Astrocyte (in vitro differentiated cells and primary cell): Measurements from ENCODE around the gene CPNE6. TPM values are rescaled to one million over a fixed set of nuclear protein-coding genes. Genes with fewer than 3 reads are reported as not detected.

Experiments
- DNase-seq: peaks from one replicate; pipeline ENCODE4 v3.0.0-alpha.2; 2010; ENCODE audit warnings: low read depth
- FAIRE-seq: peaks from 2 replicates; lab custom pipeline; 2011; peaks lifted over from hg19 to GRCh38; lab: Jason Lieb, UNC
- H2AFZ ChIP-seq: 2 replicates; pipeline ENCODE4 v1.6.0; 2012; ENCODE audit warnings: low read depth, low read length, inconsistent platforms
- H3K27ac ChIP-seq: 2 replicates; pipeline ENCODE4 v1.5.1; 2011; ENCODE audit warnings: low read depth, low read length, inconsistent platforms
- H3K27me3 ChIP-seq: 2 replicates; pipeline ENCODE4 v1.6.0; 2011; ENCODE audit warnings: low read length, inconsistent platforms; ENCODE audit not compliant: insufficient read depth
- H3K36me3 ChIP-seq: 2 replicates; pipeline ENCODE4 v1.5.1; 2011; ENCODE audit warnings: low read length, inconsistent platforms; ENCODE audit not compliant: insufficient read depth
- H3K4me1 ChIP-seq: 2 replicates; pipeline ENCODE4 v1.5.1; 2011; ENCODE audit warnings: low read length, inconsistent platforms; ENCODE audit not compliant: insufficient read depth
- H3K4me2 ChIP-seq: 2 replicates; pipeline ENCODE4 v1.6.0; 2012; ENCODE audit warnings: low read length, inconsistent platforms
- H3K4me3 ChIP-seq: 2 replicates; pipeline ENCODE4 v1.5.1; 2011; ENCODE audit warnings: low read depth, mild to moderate bottlenecking, low read length, inconsistent platforms; ENCODE audit not compliant: insufficient read depth
- H3K79me2 ChIP-seq: 2 replicates; pipeline ENCODE4 v1.6.0; 2012; ENCODE audit warnings: mild to moderate bottlenecking, low read length, inconsistent platforms; ENCODE audit not compliant: insufficient read depth
- H3K9ac ChIP-seq: 2 replicates; pipeline ENCODE4 v1.6.0; 2012; ENCODE audit warnings: mild to moderate bottlenecking, low read length, inconsistent platforms
- H3K9me3 ChIP-seq: 2 replicates; pipeline ENCODE4 v1.5.1; 2012; ENCODE audit warnings: low read depth, mild to moderate bottlenecking, low read length, inconsistent platforms; ENCODE audit not compliant: insufficient read depth
- H4K20me1 ChIP-seq: 2 replicates; pipeline ENCODE4 v1.6.0; 2012; ENCODE audit warnings: low read length, inconsistent platforms; ENCODE audit not compliant: insufficient read depth
- H3K27ac Mint-ChIP-seq: one replicate; pipeline ENCODE4 v1.8.0; 2021; ENCODE audit warnings: mild to moderate bottlenecking, mixed read lengths; ENCODE audit not compliant: unreplicated experiment
- H3K27me3 Mint-ChIP-seq: one replicate; pipeline ENCODE4 v1.8.0; 2021; ENCODE audit warnings: low read depth, mixed read lengths; ENCODE audit not compliant: unreplicated experiment
- H3K36me3 Mint-ChIP-seq: one replicate; pipeline ENCODE4 v1.8.0; 2021; ENCODE audit warnings: low read depth, mixed read lengths; ENCODE audit not compliant: unreplicated experiment
- H3K4me1 Mint-ChIP-seq: one replicate; pipeline ENCODE4 v1.8.0; 2021; ENCODE audit warnings: low read depth, mixed read lengths; ENCODE audit not compliant: unreplicated experiment
- H3K4me3 Mint-ChIP-seq: one replicate; pipeline ENCODE4 v1.8.0; 2021; ENCODE audit warnings: mild to moderate bottlenecking, moderate library complexity, mixed read lengths; ENCODE audit not compliant: unreplicated experiment
- H3K9me3 Mint-ChIP-seq: one replicate; pipeline ENCODE4 v1.8.0; 2021; ENCODE audit warnings: mild to moderate bottlenecking, mixed read lengths; ENCODE audit not compliant: unreplicated experiment
- CTCF ChIP-seq: IDR thresholded peaks from 2 replicates; pipeline ENCODE4 v1.5.1; 2011; ENCODE audit warnings: low read depth, mild to moderate bottlenecking, inconsistent platforms, low read length, moderate library complexity; ENCODE audit not compliant: insufficient read depth
- EZH2 ChIP-seq: IDR thresholded peaks from 2 replicates; pipeline ENCODE4 v1.6.1; 2012; ENCODE audit warnings: mild to moderate bottlenecking, low read length, inconsistent platforms; ENCODE audit not compliant: insufficient read depth
- total RNA-seq: library from RNA; stranded (reverse); gene quantifications from 2 replicates; pipeline ENCODE4 v1.2.1, GENCODE V29; 2021

The CPNE6 gene
- total RNA-seq, 1 donor from 2014 or later, result not detected

GRCh38 chr14:24078146-24078545 is 6.8 kb downstream of the CPNE6 start:
- Histone ChIP-seq H4K20me1 (no peaks in the 10 kb centered on the region), H3K79me2 (no peaks in the 10 kb centered on the region), H3K4me2 (no peak overlapping the region), H3K4me1 (peaks cover 10% of the 10 kb centered on the region), H3K9ac (no peak overlapping the region), H2AFZ (no peak overlapping the region), H3K4me3 (no peak overlapping the region), H3K27me3 (peaks cover 31% of the 10 kb centered on the region), H3K27ac (no peak overlapping the region), H3K9me3 (no peaks in the 10 kb centered on the region), H3K36me3 (no peaks in the 10 kb centered on the region)
- H3K4me1 Mint-ChIP-seq, result no peaks in the 10 kb centered on the region
- FAIRE-seq, result no peak
- DNase-seq, result no peak
- H3K4me3 Mint-ChIP-seq, result no peak overlapping the region
- H3K27ac Mint-ChIP-seq, result no peak overlapping the region
- TF ChIP-seq EZH2 (no peak), CTCF (no peak)
- no peaks in the 10 kb centered on the region for H3K36me3 Mint-ChIP-seq
- H3K27me3 Mint-ChIP-seq, result peaks cover 76% of the 10 kb centered on the region
- H3K9me3 Mint-ChIP-seq, result no peaks in the 10 kb centered on the region

DNA sequence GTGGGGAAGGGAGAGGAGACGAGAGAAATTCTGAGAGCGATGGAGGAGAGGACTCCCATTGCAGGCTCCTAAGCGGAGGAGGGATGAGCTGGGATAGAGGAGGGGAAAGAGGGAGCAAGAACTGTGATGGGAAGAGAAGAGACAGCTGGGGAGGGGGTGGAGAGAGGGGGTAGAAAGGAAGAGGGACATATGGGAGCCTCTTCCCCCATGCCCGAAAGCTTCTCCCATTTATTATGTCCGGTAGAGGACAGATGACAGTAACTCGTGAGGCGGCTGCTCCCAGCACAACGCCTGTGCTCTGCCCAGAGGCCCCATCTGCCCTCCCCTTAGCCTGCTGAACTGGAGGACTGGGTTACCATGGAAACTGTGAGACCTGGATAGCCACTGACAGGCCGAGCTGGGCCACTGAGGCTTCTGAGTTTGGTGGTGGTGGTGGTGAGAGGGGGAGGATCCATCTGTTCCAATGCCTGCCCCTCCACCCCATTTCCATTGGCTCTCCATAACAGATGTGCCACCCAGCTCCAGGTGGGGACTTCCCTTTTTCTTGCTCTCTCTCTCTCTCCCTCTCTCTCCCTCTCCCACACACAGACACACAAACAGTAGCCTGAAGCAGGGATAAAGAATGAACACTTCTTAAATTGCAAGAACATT is 8.3 kb downstream of the CPNE6 start:
- Histone ChIP-seq H3K4me3 (no peak overlapping the region), H3K4me1 (peaks cover 10% of the 10 kb centered on the region), H3K27ac (no peak overlapping the region), H3K36me3 (no peaks in the 10 kb centered on the region), H3K27me3 (peaks cover 35% of the 10 kb centered on the region), H3K9ac (no peak overlapping the region), H4K20me1 (no peaks in the 10 kb centered on the region), H3K4me2 (no peak overlapping the region), H2AFZ (no peak overlapping the region), H3K9me3 (no peaks in the 10 kb centered on the region), H3K79me2 (no peaks in the 10 kb centered on the region)
- peak overlapping the region; percentile 65 for H3K4me3 Mint-ChIP-seq
- H3K4me1 Mint-ChIP-seq, result no peaks in the 10 kb centered on the region
- H3K36me3 Mint-ChIP-seq, result no peaks in the 10 kb centered on the region
- TF ChIP-seq EZH2 (no peak), CTCF (no peak)
- H3K27me3 Mint-ChIP-seq, result peaks cover 79% of the 10 kb centered on the region
- H3K27ac Mint-ChIP-seq, result no peak overlapping the region
- DNase-seq (no peak), FAIRE-seq (no peak)
- no peaks in the 10 kb centered on the region for H3K9me3 Mint-ChIP-seq

- Mint-ChIP-seq H3K9me3 (no peaks in the 10 kb centered on the region), H3K27me3 (peaks cover 79% of the 10 kb centered on the region), H3K4me3 (peak overlapping the region; percentile 65), H3K36me3 (no peaks in the 10 kb centered on the region), H3K4me1 (no peaks in the 10 kb centered on the region), H3K27ac (no peak overlapping the region)
- Histone ChIP-seq H4K20me1 (no peaks in the 10 kb centered on the region), H3K27ac (no peak overlapping the region), H3K9me3 (no peaks in the 10 kb centered on the region), H3K36me3 (no peaks in the 10 kb centered on the region), H3K27me3 (peaks cover 35% of the 10 kb centered on the region), H3K79me2 (no peaks in the 10 kb centered on the region), H3K4me3 (no peak overlapping the region), H3K4me2 (no peak overlapping the region), H3K4me1 (peaks cover 10% of the 10 kb centered on the region), H3K9ac (no peak overlapping the region), H2AFZ (no peak overlapping the region)
- no peak for FAIRE-seq
- TF ChIP-seq EZH2 (no peak), CTCF (no peak)
- DNase-seq, result no peak
These were observed 8.8 kb downstream of the CPNE6 start for GRCh38 chr14:24080142-24080530.
